HG02642 (cell line): ENCODE data around the gene DUOX2.
A peak's percentile ranks its signal among the peaks of the same experiment; 100 is the strongest.

ENCODE experiments used
- ATAC-seq: cut with Tn5 transposase; IDR thresholded peaks from one replicate; pipeline ENCODE4 v1.9.1; 2021; ENCODE audit warnings: mild to moderate bottlenecking; ENCODE audit not compliant: unreplicated experiment, poor library complexity

Gene DUOX2

GRCh38 chr15:45120081-45120972 lies 6.4 kb upstream of the DUOX2 start:
- ATAC-seq = no peak

- ATAC-seq = no peak
These were observed 5.0 kb upstream of the DUOX2 start for GRCh38 chr15:45118996-45119395.

- ATAC-seq = peak; percentile 91
These were observed 4.2 kb upstream of the DUOX2 start for GRCh38 chr15:45118131-45118588.

- ATAC-seq = peak; percentile 10
These were observed 3.5 kb upstream of the DUOX2 start for GRCh38 chr15:45117308-45118130.

GRCh38 chr15:45116482-45117307 lies 2.7 kb upstream of the DUOX2 start:
- ATAC-seq = no peak

- no peak for ATAC-seq
These were observed 2.1 kb upstream of the DUOX2 start for GRCh38 chr15:45116006-45116481.

- no peak for ATAC-seq
These were observed 1.4 kb upstream of the DUOX2 start for GRCh38 chr15:45115312-45115820.

- no peak for ATAC-seq
These were observed 746 bp upstream of the DUOX2 start for GRCh38 chr15:45114751-45115085.

- no peak for ATAC-seq
These were observed 487 bp downstream of the DUOX2 start for GRCh38 chr15:45113380-45113990.

GRCh38 chr15:45112591-45113379 lies 1.2 kb downstream of the DUOX2 start:
- no peak for ATAC-seq

- ATAC-seq = no peak
These were observed 1.8 kb downstream of the DUOX2 start for GRCh38 chr15:45112143-45112590.

GRCh38 chr15:45111390-45112142 lies 2.4 kb downstream of the DUOX2 start:
- no peak for ATAC-seq

GRCh38 chr15:45110256-45110820 lies 3.6 kb downstream of the DUOX2 start:
- ATAC-seq = no peak

GRCh38 chr15:45107941-45108630 lies 5.9 kb downstream of the DUOX2 start:
- ATAC-seq = no peak

- no peak for ATAC-seq
These were observed 7.8 kb downstream of the DUOX2 start for GRCh38 chr15:45106002-45106790.

GRCh38 chr15:45105586-45105985 lies 8.4 kb downstream of the DUOX2 start:
- no peak for ATAC-seq
